MG63 (cell line): ENCODE data around the gene CTNND2. TPM values are rescaled to one million over a fixed set of nuclear protein-coding genes. Genes with fewer than 3 reads are reported as not detected.

ENCODE experiments used
- DNase-seq: peaks from one replicate; pipeline ENCODE4 v3.0.0-alpha.2; 2020
- H3K27me3 ChIP-seq: fragments of 250-450 bp; sonication (Bioruptor Pico); 2 replicates; pipeline ENCODE4 v1.5.1; 2020; ENCODE audit warnings: mild to moderate bottlenecking, moderate library complexity
- H3K36me3 ChIP-seq: fragments of 250-450 bp; sonication (Bioruptor Pico); 2 replicates; pipeline ENCODE4 v1.5.1; 2020; ENCODE audit warnings: mild to moderate bottlenecking, moderate library complexity
- H3K4me3 ChIP-seq: fragments of 250-450 bp; sonication (Bioruptor Pico); 2 replicates; pipeline ENCODE4 v1.5.1; 2020; ENCODE audit warnings: mild to moderate bottlenecking, moderate library complexity
- H3K9me3 ChIP-seq: fragments of 250-450 bp; sonication (Bioruptor Pico); 2 replicates; pipeline ENCODE4 v1.5.1; 2020; ENCODE audit warnings: mild to moderate bottlenecking, moderate library complexity
- total RNA-seq: library from RNA; depleted of rRNA; stranded (reverse); fragments of >200 nt; shearing (Covaris generic); gene quantifications from 2 replicates; pipeline ENCODE4 v1.2.3, GENCODE V29; 2014; ENCODE audit warnings: low replicate concordance

CTNND2 gene
- total RNA-seq, 1 experiment from 2014 or later: 0.13 TPM

- H3K4me3 ChIP-seq: no peak overlapping the region
- no peak for DNase-seq
- no peaks in the 10 kb centered on the region for H3K36me3 ChIP-seq
- no peaks in the 10 kb centered on the region for H3K27me3 ChIP-seq
- H3K9me3 ChIP-seq: no peaks in the 10 kb centered on the region
Observed at GRCh38 chr5:11248966-11249365, 655.3 kb downstream of the CTNND2 start.

- no peaks in the 10 kb centered on the region for H3K9me3 ChIP-seq
- peaks cover 3% of the 10 kb centered on the region for H3K27me3 ChIP-seq
- no peaks in the 10 kb centered on the region for H3K36me3 ChIP-seq
- no peak for DNase-seq
- no peak overlapping the region for H3K4me3 ChIP-seq
Observed at GRCh38 chr5:11247224-11247623, 657.0 kb downstream of the CTNND2 start.

- Histone ChIP-seq H3K9me3 (no peaks in the 10 kb centered on the region), H3K36me3 (no peaks in the 10 kb centered on the region), H3K4me3 (no peak overlapping the region), H3K27me3 (peaks cover 3% of the 10 kb centered on the region)
- DNase-seq: no peak
Observed at GRCh38 chr5:11240293-11241190, 663.7 kb downstream of the CTNND2 start.

GRCh38 chr5:11239261-11240015, 664.8 kb downstream of the CTNND2 start:
- no peak for DNase-seq
- H3K27me3 ChIP-seq: peaks cover 3% of the 10 kb centered on the region
- no peaks in the 10 kb centered on the region for H3K9me3 ChIP-seq
- H3K4me3 ChIP-seq: no peak overlapping the region
- H3K36me3 ChIP-seq: no peaks in the 10 kb centered on the region

- H3K9me3 ChIP-seq: 0 out of 2 replicates have a peak, but pooled peaks cover 5% of the 10 kb centered on the region
- no peak overlapping the region for H3K4me3 ChIP-seq
- no peak for DNase-seq
- no peaks in the 10 kb centered on the region; the same call in 1 of the 2 replicates for H3K27me3 ChIP-seq
- H3K36me3 ChIP-seq: no peaks in the 10 kb centered on the region
Observed at GRCh38 chr5:11234501-11234911, 669.7 kb downstream of the CTNND2 start.

GRCh38 chr5:11230890-11231289, 673.4 kb downstream of the CTNND2 start:
- no peak for DNase-seq
- no peak overlapping the region for H3K4me3 ChIP-seq
- H3K9me3 ChIP-seq: 0 out of 2 replicates have a peak, but pooled peaks cover 5% of the 10 kb centered on the region
- H3K27me3 ChIP-seq: no peaks in the 10 kb centered on the region; the same call in 1 of the 2 replicates
- no peaks in the 10 kb centered on the region for H3K36me3 ChIP-seq

GRCh38 chr5:11227064-11227463, 677.2 kb downstream of the CTNND2 start:
- Histone ChIP-seq H3K36me3 (no peaks in the 10 kb centered on the region), H3K9me3 (0 out of 2 replicates have a peak, but pooled peaks cover 4% of the 10 kb centered on the region), H3K4me3 (no peak overlapping the region), H3K27me3 (no peaks in the 10 kb centered on the region)
- no peak for DNase-seq

GRCh38 chr5:11224436-11225187, 679.6 kb downstream of the CTNND2 start:
- Histone ChIP-seq H3K27me3 (no peaks in the 10 kb centered on the region), H3K4me3 (no peak overlapping the region), H3K36me3 (no peaks in the 10 kb centered on the region), H3K9me3 (no peaks in the 10 kb centered on the region)
- no peak for DNase-seq

GRCh38 chr5:11222169-11222568, 682.1 kb downstream of the CTNND2 start:
- Histone ChIP-seq H3K4me3 (no peak overlapping the region), H3K36me3 (no peaks in the 10 kb centered on the region), H3K27me3 (no peaks in the 10 kb centered on the region), H3K9me3 (no peaks in the 10 kb centered on the region)
- DNase-seq: no peak

- no peaks in the 10 kb centered on the region for H3K36me3 ChIP-seq
- no peak overlapping the region for H3K4me3 ChIP-seq
- no peak for DNase-seq
- H3K27me3 ChIP-seq: no peaks in the 10 kb centered on the region; the same call in none of the 2 replicates
- H3K9me3 ChIP-seq: no peaks in the 10 kb centered on the region
Observed at GRCh38 chr5:11214864-11215644, 689.2 kb downstream of the CTNND2 start.

GRCh38 chr5:11212706-11213105, 691.5 kb downstream of the CTNND2 start:
- H3K27me3 ChIP-seq: no peaks in the 10 kb centered on the region; the same call in none of the 2 replicates
- no peak for DNase-seq
- no peaks in the 10 kb centered on the region for H3K9me3 ChIP-seq

GRCh38 chr5:11197726-11198125, 706.5 kb downstream of the CTNND2 start:
- DNase-seq: no peak
- Histone ChIP-seq H3K36me3 (no peaks in the 10 kb centered on the region), H3K9me3 (no peaks in the 10 kb centered on the region), H3K27me3 (peaks cover 4% of the 10 kb centered on the region; the same call in 1 of the 2 replicates), H3K4me3 (no peak overlapping the region)

More at GRCh38 chr5:11212706-11213105, 691.5 kb downstream of the CTNND2 start:
- Histone ChIP-seq H3K36me3 (no peaks in the 10 kb centered on the region), H3K4me3 (no peak overlapping the region)

- no peak for DNase-seq
- no peaks in the 10 kb centered on the region for H3K36me3 ChIP-seq
- no peaks in the 10 kb centered on the region for H3K9me3 ChIP-seq
- H3K4me3 ChIP-seq: no peak overlapping the region
- peaks cover 4% of the 10 kb centered on the region for H3K27me3 ChIP-seq
Observed at GRCh38 chr5:11191673-11192072, 712.6 kb downstream of the CTNND2 start.

- Histone ChIP-seq H3K4me3 (no peak overlapping the region), H3K36me3 (no peaks in the 10 kb centered on the region), H3K27me3 (peaks cover 2% of the 10 kb centered on the region), H3K9me3 (no peaks in the 10 kb centered on the region)
- DNase-seq: no peak
Observed at GRCh38 chr5:11182441-11183080, 721.7 kb downstream of the CTNND2 start.

GRCh38 chr5:11181940-11182339, 722.3 kb downstream of the CTNND2 start:
- no peak overlapping the region for H3K4me3 ChIP-seq
- no peaks in the 10 kb centered on the region for H3K9me3 ChIP-seq
- no peak for DNase-seq
- peaks cover 2% of the 10 kb centered on the region for H3K27me3 ChIP-seq
- no peaks in the 10 kb centered on the region for H3K36me3 ChIP-seq
